ENCODE results near the gene DGCR6L. TPM values are rescaled to one million over a fixed set of nuclear protein-coding genes. Genes with fewer than 3 reads are reported as not detected.
"Not testable (repeated sequence)": the region's sequence is repeated elsewhere in the genome, so short reads cannot be mapped to it uniquely, and the experiment has no call there.

The DGCR6L gene
- total RNA-seq, 1 donor from 2014 or later: 38.6 TPM

DNA sequence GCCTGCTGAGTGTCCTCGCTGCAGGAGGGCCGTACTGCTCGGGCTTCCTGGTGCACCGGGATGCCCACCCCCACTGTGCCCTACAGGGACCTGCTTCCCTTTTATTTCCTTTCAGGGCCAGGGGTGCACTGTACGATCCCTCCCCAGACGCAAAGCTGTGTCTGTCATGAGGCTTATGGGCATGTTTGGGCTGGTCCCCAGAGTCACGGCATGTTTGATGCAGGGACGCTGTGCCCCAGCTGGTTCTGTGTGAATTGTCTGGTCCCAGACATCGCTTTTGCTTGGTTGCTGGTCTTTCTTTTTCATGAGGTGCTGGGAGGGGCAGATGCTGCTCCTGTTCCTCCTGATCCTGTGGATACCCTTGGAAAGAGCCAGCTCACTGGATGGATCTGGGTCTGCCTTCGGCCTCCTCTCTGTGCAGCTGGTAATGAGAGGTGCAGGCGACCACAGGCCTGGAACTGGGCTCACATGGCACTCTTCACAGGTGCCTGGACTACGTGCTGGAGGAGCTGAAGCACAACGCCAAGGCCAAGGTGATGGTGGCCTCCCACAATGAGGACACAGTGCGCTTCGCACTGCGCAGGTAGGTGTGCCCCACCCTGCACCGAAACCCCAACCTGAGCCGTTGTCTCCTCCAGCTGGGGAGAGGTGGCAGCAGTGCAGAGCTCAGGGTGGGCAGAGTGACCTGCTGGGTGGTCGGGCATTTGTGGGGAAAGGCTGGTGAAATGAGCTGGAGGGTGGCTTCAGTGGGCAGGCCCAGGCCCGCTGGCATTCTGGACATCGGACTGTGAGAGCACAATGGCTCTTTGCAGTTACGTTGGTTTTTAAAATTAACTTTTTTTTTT, 10.8 kb downstream of the DGCR6L start:
- not testable (repeated sequence) for H3K36me3 ChIP-seq (ENCODE audit: control insufficient read depth in 3 of 3, insufficient read depth in 3 of 3, low read length in 3 of 3); H3K27ac ChIP-seq (ENCODE audit: low read depth, low read length); H3K4me1 ChIP-seq (ENCODE audit: control insufficient read depth in 3 of 3, insufficient read depth in 3 of 3, low read length in 3 of 3); H3K9me3 ChIP-seq (ENCODE audit: control insufficient read depth in 3 of 3, low read length in 3 of 3); H3K9ac ChIP-seq (ENCODE audit: low read depth in 1 of 3, low read length in 3 of 3); H3K4me3 ChIP-seq (ENCODE audit: low read length in 3 of 3)
- peaks cover 0 to 10% (median 3%) of the 10 kb centered on the region in 3 donors for H3K27me3 ChIP-seq (ENCODE audit: control insufficient read depth in 3 of 3, insufficient read depth in 3 of 3, low read length in 3 of 3)

DNA sequence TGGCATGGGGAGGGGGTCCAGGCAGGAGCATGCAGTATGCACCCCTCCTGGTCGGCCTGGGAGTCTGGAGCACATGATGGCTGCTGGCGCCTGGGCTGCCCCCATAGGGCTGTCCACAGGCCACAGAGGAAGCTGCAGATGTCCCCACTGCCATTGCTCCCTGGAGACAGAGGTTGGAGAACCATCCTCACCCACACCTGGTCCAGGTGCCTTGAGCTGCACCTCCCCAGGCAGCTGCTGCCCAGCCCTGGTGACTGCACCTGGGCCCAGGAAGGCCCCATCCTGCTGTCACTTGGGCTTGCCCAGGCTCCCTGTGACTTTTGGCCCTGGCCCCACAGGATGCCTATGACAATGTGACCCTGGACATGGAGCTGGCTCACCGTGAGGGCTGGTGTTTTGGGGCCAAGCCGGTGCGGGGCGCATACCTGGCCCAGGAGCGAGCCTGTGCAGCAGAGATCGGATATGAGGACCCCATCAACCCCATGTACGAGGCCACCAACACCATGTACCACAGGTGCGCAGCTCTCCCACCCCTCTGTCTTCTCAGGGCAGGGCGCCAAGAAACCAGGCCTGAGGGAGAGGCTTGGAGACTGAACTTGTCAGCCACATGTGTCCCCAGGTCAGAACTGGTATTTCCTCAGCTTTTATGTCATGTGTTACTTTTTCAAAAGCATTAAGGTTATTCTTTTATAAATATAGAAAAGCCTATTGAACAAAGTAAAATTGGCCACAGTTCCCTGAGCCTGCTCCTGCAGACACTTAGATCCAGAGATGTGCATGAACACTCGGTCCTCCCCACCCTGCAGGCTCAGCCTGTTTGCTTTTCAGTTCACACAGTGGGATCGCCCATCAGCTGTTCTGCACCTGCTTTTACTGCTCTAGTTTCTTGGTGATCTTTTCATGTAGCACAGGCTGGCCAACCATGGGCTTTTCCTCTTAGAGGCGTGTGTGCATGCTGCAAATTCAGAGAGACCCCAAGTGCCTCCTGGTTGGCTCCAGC, 12.1 kb downstream of the DGCR6L start:
- H3K4me1 ChIP-seq (ENCODE audit: control insufficient read depth in 3 of 3, insufficient read depth in 3 of 3, low read length in 3 of 3); H3K9me3 ChIP-seq (ENCODE audit: control insufficient read depth in 3 of 3, low read length in 3 of 3); H3K27ac ChIP-seq (ENCODE audit: low read depth, low read length); H3K9ac ChIP-seq (ENCODE audit: low read depth in 1 of 3, low read length in 3 of 3); H3K4me3 ChIP-seq (ENCODE audit: low read length in 3 of 3); H3K36me3 ChIP-seq (ENCODE audit: control insufficient read depth in 3 of 3, insufficient read depth in 3 of 3, low read length in 3 of 3): not testable (repeated sequence)
- H3K27me3 ChIP-seq (ENCODE audit: control insufficient read depth in 3 of 3, insufficient read depth in 3 of 3, low read length in 3 of 3): peaks cover 0 to 13% (median 6%) of the 10 kb centered on the region in 3 donors

DNA sequence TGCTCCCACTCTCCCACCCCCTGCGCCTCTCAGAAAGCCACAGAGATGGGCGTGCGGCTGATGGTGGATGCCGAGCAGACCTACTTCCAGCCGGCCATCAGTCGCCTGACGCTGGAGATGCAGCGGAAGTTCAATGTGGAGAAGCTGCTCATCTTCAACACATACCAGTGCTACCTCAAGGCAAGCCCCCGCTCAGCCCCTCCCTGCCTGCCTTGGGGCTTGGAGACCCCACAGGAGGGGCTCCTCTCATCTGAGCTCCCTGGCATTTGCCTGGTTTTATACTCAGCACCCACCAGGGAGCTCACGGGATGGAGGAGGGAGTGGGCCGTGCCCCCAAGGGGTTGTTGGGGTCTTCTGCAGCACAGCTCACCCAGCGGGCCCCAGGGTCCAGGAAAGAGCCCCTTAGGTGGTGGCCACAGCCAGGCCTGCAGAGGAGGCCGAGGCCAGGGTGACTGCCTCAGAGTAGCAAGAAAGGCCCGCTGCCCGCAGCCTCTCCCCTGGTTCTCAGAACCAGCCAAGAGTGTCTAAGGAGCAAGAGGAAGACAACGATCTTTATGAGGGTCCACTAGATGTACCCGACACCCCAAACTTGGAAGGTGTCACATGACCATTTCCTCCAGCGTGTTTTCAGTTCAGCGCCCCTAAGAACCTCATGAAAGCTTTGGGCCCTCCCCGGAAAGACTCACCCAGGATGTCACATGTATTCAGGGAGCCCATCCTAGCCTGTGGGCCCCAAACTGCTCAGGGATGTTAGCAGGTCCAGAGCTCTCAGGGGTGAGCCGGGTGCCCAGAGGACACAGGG, 13.0 kb downstream of the DGCR6L start:
- not testable (repeated sequence) for H3K9ac ChIP-seq (ENCODE audit: low read depth in 1 of 3, low read length in 3 of 3); H3K36me3 ChIP-seq (ENCODE audit: control insufficient read depth in 3 of 3, insufficient read depth in 3 of 3, low read length in 3 of 3); H3K27ac ChIP-seq (ENCODE audit: low read depth, low read length); H3K9me3 ChIP-seq (ENCODE audit: control insufficient read depth in 3 of 3, low read length in 3 of 3); H3K4me1 ChIP-seq (ENCODE audit: control insufficient read depth in 3 of 3, insufficient read depth in 3 of 3, low read length in 3 of 3); H3K4me3 ChIP-seq (ENCODE audit: low read length in 3 of 3)
- H3K27me3 ChIP-seq (ENCODE audit: control insufficient read depth in 3 of 3, insufficient read depth in 3 of 3, low read length in 3 of 3): peaks cover 8 to 20% (median 9%) of the 10 kb centered on the region in 3 donors

DNA sequence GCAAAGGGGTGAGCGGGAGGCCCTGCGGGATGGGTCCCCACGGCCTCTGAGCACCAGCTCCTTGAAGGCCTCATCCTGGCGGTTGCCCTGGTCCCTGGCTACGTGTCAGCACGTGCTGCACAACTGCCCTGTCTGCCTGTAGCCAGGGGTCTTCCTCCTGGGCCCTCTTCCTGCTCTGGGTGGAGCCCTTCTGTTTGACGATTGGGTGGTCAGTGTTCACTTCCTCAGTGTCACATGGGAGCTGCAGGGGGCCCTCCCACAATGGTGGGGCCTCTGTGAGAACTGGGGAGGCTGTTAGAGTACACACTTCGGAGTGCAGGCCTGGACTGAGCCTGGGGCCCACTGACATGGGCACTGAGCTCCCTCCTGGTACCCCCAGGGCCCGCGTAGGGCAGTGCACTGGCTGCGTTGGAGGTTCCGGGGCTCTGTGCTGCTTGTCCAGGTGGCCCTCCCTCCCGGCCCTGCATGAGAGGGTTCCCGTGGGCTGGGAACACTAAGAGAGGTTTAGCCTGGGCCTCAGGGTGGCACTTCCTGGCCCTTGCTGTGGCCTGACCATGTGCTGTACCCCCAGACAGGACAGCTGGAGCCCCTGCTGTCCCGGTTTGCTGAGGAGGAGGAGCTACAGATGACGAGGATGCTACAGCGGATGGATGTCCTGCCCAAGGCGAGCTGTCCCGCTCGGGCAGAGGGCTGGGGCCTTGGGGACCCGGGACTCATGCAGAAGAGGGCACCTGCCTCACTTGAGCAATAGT, 13.8 kb downstream of the DGCR6L start:
- H3K9ac ChIP-seq (ENCODE audit: low read depth in 1 of 3, low read length in 3 of 3): no peak overlapping the region
- peaks cover 13 to 27% (median 17%) of the 10 kb centered on the region in 3 donors for H3K27me3 ChIP-seq (ENCODE audit: control insufficient read depth in 3 of 3, insufficient read depth in 3 of 3, low read length in 3 of 3)
- H3K4me3 ChIP-seq (ENCODE audit: low read length in 3 of 3): no peak overlapping the region
- H3K27ac ChIP-seq (ENCODE audit: low read depth, low read length): no peak overlapping the region
- H3K36me3 ChIP-seq (ENCODE audit: control insufficient read depth in 3 of 3, insufficient read depth in 3 of 3, low read length in 3 of 3): no peaks in the 10 kb centered on the region
- H3K9me3 ChIP-seq (ENCODE audit: control insufficient read depth in 3 of 3, low read length in 3 of 3): no peaks in the 10 kb centered on the region
- no peaks in the 10 kb centered on the region for H3K4me1 ChIP-seq (ENCODE audit: control insufficient read depth in 3 of 3, insufficient read depth in 3 of 3, low read length in 3 of 3)

DNA sequence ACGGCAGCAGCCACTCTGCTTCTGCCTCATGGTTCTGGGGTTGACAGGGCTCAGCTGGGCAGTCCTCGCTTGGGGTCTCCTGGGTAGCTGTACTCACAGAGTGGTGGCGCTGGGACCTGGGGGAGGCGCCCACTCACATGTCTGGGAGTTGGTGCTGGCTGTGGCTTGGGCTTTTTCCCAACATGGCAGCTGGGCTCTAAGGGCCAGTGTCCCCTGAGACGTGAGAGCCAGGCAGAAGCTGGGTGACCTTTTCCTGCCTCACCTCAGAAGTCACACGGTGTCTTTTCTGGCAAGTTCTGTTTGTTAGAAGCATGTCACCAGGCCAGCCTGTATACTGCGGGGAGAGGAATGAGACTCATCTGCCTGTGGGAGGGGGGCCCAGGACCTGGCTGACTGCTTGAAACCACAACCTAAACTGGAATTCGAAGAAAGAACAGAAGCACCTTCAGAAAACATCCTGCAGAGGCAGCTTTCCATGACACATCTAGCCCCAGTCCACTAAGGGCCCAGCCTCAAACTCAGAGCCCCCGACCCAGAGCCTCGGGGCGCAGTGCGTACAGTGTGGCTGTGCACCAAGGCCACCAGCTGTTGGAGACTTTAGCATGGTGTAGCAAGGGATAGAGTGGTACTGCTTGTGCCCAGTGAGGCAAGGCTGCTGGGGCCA, 14.5 kb downstream of the DGCR6L start:
- H3K4me1 ChIP-seq (ENCODE audit: control insufficient read depth in 3 of 3, insufficient read depth in 3 of 3, low read length in 3 of 3); H3K9ac ChIP-seq (ENCODE audit: low read depth in 1 of 3, low read length in 3 of 3); H3K36me3 ChIP-seq (ENCODE audit: control insufficient read depth in 3 of 3, insufficient read depth in 3 of 3, low read length in 3 of 3); H3K27ac ChIP-seq (ENCODE audit: low read depth, low read length); H3K9me3 ChIP-seq (ENCODE audit: control insufficient read depth in 3 of 3, low read length in 3 of 3); H3K4me3 ChIP-seq (ENCODE audit: low read length in 3 of 3): not testable (repeated sequence)
- peaks cover 19 to 33% (median 22%) of the 10 kb centered on the region in 3 donors for H3K27me3 ChIP-seq (ENCODE audit: control insufficient read depth in 3 of 3, insufficient read depth in 3 of 3, low read length in 3 of 3)

DNA sequence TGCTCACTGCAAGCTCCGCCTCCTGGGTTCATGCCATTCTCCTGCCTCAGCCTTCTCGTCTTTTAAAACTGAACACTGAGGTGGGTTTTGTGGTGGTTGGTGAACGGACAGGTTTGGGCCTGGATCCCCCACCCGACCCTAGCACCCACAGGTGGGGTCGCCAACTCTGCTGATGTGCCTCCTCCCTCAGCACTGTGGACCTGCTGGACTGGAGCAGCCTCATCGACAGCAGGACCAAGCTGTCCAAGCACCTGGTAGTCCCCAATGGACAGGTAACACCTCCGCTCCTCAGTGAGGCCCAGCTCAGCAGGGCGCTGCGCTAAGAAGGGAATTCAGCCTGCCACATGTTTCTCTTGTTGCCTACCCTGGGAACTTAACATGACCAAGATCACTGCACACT, 15.2 kb downstream of the DGCR6L start:
- no peak overlapping the region for H3K4me3 ChIP-seq (ENCODE audit: low read length in 3 of 3)
- peaks cover 19 to 33% (median 22%) of the 10 kb centered on the region in 3 donors for H3K27me3 ChIP-seq (ENCODE audit: control insufficient read depth in 3 of 3, insufficient read depth in 3 of 3, low read length in 3 of 3)

DNA sequence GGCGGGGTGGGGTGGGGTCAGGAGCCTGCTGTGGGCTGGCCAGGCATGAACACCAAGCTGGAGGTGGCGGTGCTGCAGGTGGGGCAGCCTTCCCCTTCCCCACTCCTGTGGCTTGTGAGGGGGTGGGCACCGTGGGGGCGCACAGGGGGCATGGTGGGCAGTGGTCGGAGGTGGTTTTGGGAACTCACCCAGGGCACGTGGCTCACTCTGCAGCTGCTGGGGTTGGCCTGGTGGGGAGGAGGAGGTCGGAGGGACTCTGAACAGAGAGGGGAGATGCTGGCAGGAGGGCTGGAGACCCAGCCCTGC, 16.7 kb downstream of the DGCR6L start:
- not testable (repeated sequence) for H3K27ac ChIP-seq (ENCODE audit: low read depth, low read length); H3K9me3 ChIP-seq (ENCODE audit: control insufficient read depth in 3 of 3, low read length in 3 of 3); H3K9ac ChIP-seq (ENCODE audit: low read depth in 1 of 3, low read length in 3 of 3); H3K36me3 ChIP-seq (ENCODE audit: control insufficient read depth in 3 of 3, insufficient read depth in 3 of 3, low read length in 3 of 3); H3K4me3 ChIP-seq (ENCODE audit: low read length in 3 of 3); H3K4me1 ChIP-seq (ENCODE audit: control insufficient read depth in 3 of 3, insufficient read depth in 3 of 3, low read length in 3 of 3)
- H3K27me3 ChIP-seq (ENCODE audit: control insufficient read depth in 3 of 3, insufficient read depth in 3 of 3, low read length in 3 of 3): peaks cover 19 to 33% (median 22%) of the 10 kb centered on the region in 3 donors

More for the DNA sequence above, 15.2 kb downstream of the DGCR6L start:
- Histone ChIP-seq H3K27ac (ENCODE audit: low read depth, low read length) (no peak overlapping the region), H3K4me1 (ENCODE audit: control insufficient read depth in 3 of 3, insufficient read depth in 3 of 3, low read length in 3 of 3) (peaks cover 4 to 6% (median 5%) of the 10 kb centered on the region in 3 donors), H3K9me3 (ENCODE audit: control insufficient read depth in 3 of 3, low read length in 3 of 3) (no peaks in the 10 kb centered on the region), H3K36me3 (ENCODE audit: control insufficient read depth in 3 of 3, insufficient read depth in 3 of 3, low read length in 3 of 3) (no peaks in the 10 kb centered on the region), H3K9ac (ENCODE audit: low read depth in 1 of 3, low read length in 3 of 3) (no peak overlapping the region)

DNA sequence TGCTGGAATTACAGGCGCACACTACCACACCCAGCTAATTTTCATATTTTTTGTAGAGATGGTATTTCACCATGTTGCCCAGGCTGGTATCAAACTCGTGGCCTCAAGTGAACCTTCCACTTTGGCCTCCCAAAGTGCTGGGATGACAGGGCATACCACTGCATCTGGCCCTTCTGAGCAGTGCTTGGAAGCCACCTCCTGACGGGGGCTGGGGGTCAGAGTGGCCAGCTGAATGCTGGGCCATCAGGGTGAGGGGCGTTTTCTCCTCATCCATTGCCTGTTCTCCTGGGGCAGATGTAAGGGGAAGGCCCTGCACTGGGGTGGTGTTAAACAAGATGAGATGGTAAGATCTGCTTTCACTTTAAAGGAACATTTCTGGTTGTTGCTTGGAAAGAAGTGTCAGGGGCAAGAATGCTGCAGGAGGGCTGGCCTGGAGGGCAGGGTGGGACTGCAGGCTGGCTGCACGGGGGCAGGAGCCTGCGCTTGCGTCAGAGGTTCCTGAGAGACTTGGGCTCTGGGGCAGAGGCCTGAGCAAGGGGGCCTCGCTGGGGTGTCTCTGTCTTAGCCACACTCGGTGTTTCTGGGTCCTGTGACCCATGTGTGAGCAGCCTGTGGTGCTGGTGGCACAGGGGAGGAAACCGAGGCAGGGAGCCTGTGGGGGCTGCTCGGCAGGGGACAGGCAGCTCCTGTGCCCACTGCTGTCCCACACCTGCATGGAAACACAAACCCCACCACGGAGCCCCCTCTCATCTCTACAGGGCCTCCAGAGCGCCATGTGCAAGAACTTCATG, 17.2 kb downstream of the DGCR6L start:
- no peaks in the 10 kb centered on the region for H3K36me3 ChIP-seq (ENCODE audit: control insufficient read depth in 3 of 3, insufficient read depth in 3 of 3, low read length in 3 of 3)
- no peak overlapping the region for H3K27ac ChIP-seq (ENCODE audit: low read depth, low read length)
- no peak overlapping the region for H3K9ac ChIP-seq (ENCODE audit: low read depth in 1 of 3, low read length in 3 of 3)
- no peak overlapping the region for H3K4me3 ChIP-seq (ENCODE audit: low read length in 3 of 3)
- peaks cover 19 to 33% (median 22%) of the 10 kb centered on the region in 3 donors for H3K27me3 ChIP-seq (ENCODE audit: control insufficient read depth in 3 of 3, insufficient read depth in 3 of 3, low read length in 3 of 3)
- H3K9me3 ChIP-seq (ENCODE audit: control insufficient read depth in 3 of 3, low read length in 3 of 3): no peaks in the 10 kb centered on the region
- peaks cover 4 to 6% (median 6%) of the 10 kb centered on the region in 3 donors for H3K4me1 ChIP-seq (ENCODE audit: control insufficient read depth in 3 of 3, insufficient read depth in 3 of 3, low read length in 3 of 3)

All from skeletal muscle tissue (tissue), 4 donors.